ENCODE measurements around the gene KIAA0825.
A peak's percentile ranks its signal among the peaks of the same experiment; 100 is the strongest.
"Not testable (repeated sequence)": the region's sequence is repeated elsewhere in the genome, so short reads cannot be mapped to it uniquely, and the experiment has no call there.

Gene KIAA0825

DNA sequence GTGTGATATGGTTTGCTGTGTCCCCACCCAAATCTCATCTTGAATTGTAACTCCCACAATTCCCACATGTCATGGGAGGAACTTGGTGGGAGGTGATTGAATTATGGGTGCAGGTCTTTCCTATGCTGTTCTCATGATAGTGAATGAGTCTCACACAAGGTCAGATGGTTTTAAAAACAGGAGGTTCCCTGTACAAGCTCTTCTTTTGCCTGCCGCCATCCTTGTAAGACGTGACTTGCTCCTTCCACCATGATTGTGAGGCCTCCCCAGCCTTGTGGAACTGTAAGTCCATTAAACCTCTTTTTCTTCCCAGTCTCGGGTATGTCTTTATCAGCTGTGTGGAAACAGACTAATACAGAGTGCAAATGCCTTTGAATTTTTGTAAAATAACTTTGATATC is 447.3 kb downstream of the KIAA0825 start:
- not testable (repeated sequence) for DNase-seq (ENCODE audit: low spot score)

DNA sequence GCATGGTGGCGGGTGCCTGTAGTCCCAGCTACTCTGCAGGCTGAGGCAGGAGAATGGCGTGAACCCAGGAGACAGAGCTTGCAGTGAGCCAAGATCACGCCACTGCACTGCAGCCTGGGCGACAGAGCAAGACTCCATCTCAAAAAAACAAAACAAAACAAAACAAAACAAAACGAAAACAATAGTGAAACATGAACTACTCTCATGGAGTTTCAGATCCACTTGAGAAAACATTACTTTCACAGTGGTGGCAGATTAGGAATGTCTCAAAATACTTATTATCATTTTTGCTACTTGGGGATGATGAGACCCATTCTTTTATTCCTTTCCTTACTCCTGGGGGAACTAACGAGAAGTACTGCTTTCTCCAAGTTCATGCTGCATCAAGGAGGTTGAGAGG is 448.2 kb downstream of the KIAA0825 start:
- not testable (repeated sequence) for DNase-seq (ENCODE audit: low spot score)

DNA sequence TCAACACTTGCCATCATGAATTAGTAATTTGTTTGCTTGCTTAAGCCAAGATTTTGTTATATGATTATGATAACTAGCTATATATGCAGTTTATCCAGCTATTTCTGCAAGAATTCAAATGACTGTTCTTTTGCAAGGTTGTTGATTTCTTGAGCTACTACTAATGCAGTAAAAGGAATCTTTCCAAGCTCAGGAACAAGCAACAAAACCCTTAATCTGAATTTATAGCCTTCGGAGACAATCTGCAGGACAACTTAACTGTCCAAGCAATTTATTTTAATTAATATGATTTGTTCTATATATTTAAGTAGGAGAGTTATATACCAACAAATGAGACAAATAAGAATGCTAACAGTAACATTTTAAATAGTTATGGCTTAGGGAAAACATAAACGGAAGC is 450.3 kb downstream of the KIAA0825 start:
- no peak for DNase-seq (ENCODE audit: low spot score)

DNA sequence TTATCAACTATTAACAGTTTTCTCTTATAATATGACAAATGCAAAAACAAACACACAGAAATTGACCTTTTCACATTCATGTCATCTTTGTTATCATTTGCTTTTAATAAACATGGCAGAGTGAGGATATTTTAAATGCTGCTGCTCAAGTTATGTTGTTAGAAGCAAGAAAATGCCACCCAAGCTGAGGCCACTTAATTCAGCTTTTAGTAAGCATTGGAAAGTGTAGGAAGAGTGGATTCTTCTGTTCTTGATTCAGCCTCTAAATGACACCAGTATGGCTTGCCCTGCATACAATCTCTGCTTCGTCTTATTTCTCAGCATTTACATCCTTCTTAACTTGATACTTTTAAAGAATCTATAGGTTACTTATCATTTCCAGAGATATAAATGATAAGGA is 456.6 kb downstream of the KIAA0825 start:
- no peak for DNase-seq (ENCODE audit: low spot score)

DNA sequence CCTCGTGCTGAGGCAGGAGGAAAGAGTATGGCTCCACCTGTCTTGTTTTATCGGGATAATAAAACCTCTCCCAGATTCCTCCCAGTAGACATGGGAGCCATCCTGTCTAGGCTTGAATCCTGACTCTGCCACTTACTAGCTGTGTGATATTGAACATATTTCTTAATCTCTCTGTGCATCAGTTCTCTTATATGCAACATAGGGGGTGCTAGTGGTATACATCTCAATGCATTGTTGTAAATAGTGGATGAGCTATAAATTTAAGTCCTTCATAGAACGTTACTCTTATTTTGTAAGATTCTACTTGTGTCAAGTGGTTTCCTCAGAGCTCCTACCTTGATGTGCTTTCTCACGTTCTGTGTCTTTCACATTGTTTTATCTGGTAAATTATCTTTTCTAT is 459.3 kb downstream of the KIAA0825 start:
- no peak for DNase-seq (ENCODE audit: low spot score)

DNA sequence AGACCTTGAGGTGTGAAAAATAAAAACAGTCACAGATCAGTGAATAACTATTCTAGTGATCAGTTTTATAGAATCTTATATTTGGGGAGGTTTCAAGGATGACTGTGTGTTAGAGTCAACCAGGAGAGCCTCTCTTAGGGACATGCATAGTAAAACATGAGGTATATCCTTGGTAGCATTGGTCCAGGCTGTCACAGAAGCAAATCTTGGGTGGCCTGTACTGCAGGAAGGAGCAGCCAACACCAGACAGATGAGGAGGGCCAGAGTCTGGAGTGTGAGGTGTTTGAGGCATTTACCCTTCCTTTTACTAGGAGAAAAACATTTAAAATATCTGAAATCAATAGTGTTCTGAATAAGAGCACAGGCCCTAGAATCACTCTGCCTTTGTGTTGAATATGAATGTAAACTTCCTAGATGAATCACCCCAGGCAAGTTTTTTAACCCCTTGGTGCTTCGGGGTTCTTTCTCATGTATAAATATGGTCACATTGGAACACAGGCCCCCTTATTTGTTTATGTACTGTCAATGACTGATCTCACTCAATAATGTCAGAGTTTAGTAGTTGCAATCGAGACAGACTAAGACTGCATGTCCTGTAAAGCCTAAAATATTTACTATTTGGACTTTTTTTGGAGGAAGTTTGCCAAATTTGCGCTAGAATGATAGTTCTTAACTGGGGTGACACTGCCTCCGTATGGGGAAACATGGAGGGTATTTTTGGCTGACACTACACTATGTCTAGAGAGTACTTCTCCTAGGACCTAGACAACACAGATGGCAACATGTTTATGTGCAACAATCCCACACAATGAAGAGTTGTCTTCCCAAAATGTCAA is 460.5 kb downstream of the KIAA0825 start:
- no peak for DNase-seq (ENCODE audit: low spot score)

DNA sequence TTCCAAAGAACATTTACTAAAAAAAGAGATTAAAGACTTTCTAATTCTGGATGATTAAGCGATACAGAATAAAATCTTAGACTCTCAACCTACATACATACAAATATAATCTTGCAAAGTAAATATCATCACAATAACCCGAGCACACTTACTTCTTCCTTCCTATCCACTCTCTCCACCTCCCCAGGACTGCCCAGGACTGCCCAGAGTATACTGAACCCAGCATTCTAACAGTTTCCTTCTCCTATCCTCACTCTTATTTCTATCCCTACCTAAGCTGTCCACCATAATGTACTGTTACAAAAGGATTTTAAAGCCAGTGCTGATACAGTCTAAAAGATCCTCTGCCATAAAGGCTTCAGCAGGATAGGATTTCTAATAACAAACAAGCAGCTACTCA is 463.7 kb downstream of the KIAA0825 start:
- no peak for DNase-seq (ENCODE audit: low spot score)

DNA sequence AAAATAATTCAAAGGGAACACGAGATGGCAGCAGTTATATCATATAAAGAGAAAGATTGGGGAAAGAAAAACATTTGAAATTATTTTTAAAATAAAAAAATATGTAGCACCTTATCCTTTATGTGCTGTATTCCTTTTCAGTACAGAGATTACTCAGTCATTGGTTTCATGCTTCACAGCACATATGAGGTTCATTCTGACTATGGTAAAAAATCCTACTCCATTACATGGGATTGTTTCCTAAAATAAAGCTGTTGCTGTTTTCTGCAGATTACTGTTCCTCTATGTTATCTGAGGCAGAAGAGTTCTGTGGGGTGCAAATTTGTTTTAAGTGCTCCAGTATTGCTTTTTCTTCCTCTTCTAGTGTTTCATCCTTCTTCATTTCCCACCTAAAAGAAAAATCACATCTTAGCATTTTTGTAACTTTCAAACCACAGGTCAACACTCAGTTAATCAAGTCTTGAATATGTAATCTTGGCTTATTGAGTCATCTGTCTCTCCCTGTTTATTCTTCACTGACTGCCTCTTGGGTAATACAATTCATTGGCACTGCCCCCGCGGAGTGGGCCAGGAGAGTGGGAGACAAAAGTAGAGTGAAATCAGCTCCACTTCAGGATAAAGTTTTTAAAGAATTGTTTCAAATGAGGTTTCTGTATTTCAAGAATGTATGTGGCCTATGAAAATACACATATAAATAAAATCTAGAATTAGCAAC is 464.5 kb downstream of the KIAA0825 start:
- no peak for DNase-seq (ENCODE audit: low spot score)

DNA sequence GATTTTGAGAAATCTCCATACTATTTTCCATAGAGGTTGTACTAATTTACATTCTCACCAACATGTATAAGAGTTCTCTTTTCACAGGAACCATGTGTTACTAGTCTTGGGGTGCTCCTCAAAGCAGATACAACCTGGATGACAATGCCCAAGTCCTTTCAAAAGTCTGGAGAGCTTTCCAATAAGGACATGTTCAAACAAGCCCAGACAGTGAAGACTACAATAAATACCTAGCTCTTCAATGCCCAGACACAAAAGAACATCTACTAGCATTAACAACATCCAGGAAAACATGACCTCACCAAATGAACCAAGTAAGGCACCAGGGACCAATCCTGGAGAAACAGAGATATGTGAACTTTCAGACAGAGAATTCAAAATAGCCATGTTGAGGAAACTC is 474.8 kb downstream of the KIAA0825 start:
- DNase-seq (ENCODE audit: low spot score) = not testable (repeated sequence)

DNA sequence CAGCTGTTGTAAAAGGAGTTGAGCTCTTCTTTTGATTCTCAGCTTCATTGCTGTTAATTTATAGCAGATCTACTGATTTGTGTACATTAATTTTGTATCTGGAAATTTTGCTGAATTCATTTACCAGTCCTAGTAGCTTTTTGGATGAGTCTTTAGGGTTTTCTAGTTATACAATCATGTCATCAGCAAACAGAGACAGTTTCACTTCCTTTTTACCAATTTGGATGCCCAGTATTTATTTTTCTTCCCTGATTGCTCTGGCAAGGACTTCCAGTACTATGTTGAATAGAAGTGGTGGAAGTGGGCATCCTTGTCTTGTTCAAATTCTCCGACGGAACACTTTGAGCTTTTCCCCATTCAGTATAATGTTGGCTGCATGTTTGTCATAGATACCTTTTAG is 478.1 kb downstream of the KIAA0825 start:
- no peak for DNase-seq (ENCODE audit: low spot score)

DNA sequence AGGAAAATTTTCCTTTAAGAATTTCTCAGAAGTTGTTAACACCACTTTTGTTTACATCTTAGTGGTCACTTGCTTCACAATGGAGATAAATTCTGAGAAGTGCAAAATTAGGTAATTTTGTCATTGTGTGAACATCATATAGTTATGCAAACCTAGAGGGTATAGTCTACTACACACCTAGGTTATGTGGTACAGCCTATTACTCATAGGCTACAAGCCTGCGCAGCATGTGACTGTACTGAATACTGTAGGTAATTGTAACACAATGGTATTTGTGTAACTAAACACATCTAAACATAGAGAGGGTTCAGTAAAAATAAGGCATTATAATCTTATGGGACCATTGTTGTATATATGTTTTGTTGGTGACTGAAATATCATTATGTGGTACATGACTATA is 488.3 kb downstream of the KIAA0825 start:
- no peak for DNase-seq (ENCODE audit: low spot score)

DNA sequence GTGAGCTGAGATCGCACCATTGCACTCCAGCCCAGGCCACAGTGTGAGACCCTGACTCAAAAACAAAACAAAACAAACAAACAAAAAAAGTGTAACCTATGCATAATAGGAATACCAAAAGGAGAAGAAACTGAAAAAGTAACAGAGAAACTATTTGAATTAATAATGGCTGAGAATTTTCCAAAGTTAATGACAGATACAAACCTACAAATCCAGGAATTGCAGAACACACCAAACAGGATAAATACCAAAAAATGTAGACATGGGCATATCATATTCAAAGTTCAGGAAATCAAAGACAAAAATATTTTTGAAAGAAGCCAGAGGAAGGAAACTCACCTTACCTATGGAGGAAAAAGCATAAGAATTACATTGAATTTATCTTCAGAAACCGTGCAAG is 493.3 kb downstream of the KIAA0825 start:
- DNase-seq (ENCODE audit: low spot score) = no peak

DNA sequence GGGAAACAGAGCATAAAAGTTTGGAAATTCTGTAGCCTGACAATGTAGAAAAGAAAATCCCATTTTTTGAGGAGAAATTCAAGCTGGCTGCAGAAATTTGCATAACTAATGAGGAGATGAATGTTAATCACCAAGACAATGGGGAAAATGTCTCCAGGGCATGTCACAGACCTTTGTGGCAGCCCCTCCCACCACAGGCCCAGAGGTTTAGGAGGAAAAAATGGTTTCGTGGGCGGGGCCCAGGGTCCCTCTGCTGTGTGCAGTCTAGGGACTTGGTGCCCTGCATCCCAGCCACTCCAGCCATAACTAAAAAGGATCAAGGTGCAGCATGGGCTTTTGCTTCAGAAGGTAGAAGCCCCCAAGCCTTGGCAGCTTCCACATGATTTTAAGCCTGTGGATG is 502.1 kb downstream of the KIAA0825 start:
- not testable (repeated sequence) for DNase-seq (ENCODE audit: low spot score)

DNA sequence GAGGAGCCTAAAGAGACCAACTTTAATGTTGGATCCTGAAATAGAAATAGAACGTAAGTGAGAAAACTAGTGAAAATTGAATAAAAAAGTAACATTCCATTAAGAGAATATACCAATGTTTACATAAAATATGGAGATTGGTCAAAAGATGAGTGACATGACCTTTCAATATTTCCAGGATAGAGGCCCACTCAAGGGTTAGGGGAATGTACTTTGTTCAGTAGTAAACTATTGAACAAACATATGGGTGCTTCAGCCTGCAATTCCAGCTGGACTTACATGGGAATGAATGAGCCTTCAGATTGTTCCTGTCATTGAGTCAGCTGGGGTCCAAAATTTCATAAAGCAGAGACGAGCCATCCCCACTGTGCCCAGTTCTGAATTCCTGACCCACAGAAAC is 505.3 kb downstream of the KIAA0825 start:
- no peak for DNase-seq (ENCODE audit: low spot score)

DNA sequence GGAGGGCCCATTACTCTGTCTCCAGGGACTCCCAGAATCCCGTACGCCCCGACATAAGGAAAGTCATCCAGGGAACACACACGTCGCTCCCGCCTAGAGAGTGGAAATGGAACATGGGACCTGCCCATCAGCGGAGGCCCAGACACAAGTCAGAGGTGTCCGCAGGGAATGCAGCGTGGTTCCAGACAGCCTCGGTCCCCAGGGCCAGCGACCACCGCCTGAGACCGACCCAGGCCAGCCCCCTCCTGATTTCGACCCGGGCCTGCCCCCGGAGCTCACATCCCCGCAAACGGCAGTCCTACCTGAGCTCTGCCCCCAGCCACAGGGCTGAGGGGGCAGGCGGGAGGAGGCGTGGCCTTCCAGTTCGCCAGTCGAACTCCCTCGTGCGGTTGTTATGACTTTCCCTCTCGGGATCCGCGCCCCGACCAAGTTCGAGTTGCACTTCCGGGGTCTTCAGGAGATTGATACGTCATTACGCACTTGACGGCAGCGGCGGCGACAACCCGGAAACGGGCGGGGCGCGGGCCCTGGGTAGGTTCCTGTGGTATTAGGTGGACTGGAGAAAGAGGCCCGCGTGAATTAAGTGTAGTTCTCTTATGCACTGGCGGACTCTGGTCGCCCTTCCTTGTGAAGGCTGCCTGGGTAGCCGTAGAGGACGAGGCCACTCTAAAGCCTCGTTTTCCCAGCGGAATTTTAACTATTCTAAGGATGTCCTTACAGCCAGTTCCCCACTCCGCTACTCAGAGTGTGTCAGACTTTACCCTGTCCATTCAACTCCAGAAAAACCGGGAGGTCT is 507.0 kb downstream of the KIAA0825 start:
- DNase-seq (ENCODE audit: low spot score) = peak; percentile 72

DNA sequence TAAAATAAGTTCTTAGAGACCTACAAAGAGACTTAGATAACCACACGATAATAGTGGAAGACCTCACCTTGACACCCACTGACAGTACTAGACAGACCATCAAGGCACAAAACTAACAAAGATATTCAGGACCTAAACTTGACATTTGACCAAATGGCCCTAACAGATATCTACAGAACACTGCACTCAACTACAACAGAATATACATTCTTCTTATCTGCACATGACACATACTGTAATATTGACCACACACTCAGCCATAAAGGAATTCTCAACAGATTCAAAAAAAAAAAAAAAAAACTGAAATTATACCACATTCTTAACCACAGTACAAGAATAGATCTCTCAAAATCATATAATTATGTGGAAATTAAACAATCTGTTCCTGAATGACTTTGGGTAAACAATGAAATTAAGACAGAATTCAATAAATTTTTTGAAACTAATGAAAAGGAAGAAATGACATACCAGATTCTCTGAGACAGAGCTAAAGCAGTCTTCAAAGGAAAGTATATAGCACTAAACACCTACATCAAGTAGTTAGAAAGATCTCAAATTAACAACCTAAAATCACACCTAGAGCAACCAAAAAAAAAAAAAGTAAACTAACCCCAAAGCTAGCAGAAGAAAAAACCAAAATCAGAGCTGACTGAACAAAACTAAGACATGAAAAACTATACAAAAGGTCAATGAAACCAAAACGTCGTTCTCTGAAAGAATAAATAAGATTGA is 514.7 kb downstream of the KIAA0825 start:
- no peak for DNase-seq (ENCODE audit: low spot score)
